Activated naive CD8-positive, alpha-beta T cell (primary cell): ENCODE data around the gene SLC6A13.
"Not testable (repeated sequence)": the region's sequence is repeated elsewhere in the genome, so short reads cannot be mapped to it uniquely, and the experiment has no call there.

Source experiments
- H3K27ac Mint-ChIP-seq: one replicate; pipeline ENCODE4 v1.8.0; 2021; ENCODE audit warnings: mixed read lengths
- H3K27me3 Mint-ChIP-seq: one replicate; pipeline ENCODE4 v1.8.0; 2021; ENCODE audit warnings: mixed read lengths
- H3K36me3 Mint-ChIP-seq: one replicate; pipeline ENCODE4 v1.8.0; 2021; ENCODE audit warnings: mixed read lengths
- H3K4me1 Mint-ChIP-seq: one replicate; pipeline ENCODE4 v1.8.0; 2021; ENCODE audit warnings: low read depth, mixed read lengths
- H3K4me3 Mint-ChIP-seq: one replicate; pipeline ENCODE4 v1.8.0; 2021; ENCODE audit warnings: mild to moderate bottlenecking, mixed read lengths
- H3K9me3 Mint-ChIP-seq: one replicate; pipeline ENCODE4 v1.8.0; 2021; ENCODE audit warnings: low read depth, mixed read lengths

The SLC6A13 gene

GRCh38 chr12:193261-193660 lies 69.4 kb downstream of the SLC6A13 start:
- H3K27me3 Mint-ChIP-seq = peaks cover 11% of the 10 kb centered on the region
- no peaks in the 10 kb centered on the region for H3K9me3 Mint-ChIP-seq
- no peaks in the 10 kb centered on the region for H3K36me3 Mint-ChIP-seq
- H3K4me3 Mint-ChIP-seq = no peak overlapping the region
- H3K27ac Mint-ChIP-seq = no peak overlapping the region
- peaks cover 1% of the 10 kb centered on the region for H3K4me1 Mint-ChIP-seq

- peaks cover 11% of the 10 kb centered on the region for H3K27me3 Mint-ChIP-seq
Measured at GRCh38 chr12:191541-191940, 71.1 kb downstream of the SLC6A13 start.

GRCh38 chr12:190881-191280 lies 71.8 kb downstream of the SLC6A13 start:
- Mint-ChIP-seq H3K27ac (no peak overlapping the region), H3K4me3 (no peak overlapping the region), H3K4me1 (peaks cover 1% of the 10 kb centered on the region), H3K36me3 (no peaks in the 10 kb centered on the region), H3K9me3 (no peaks in the 10 kb centered on the region), H3K27me3 (peaks cover 11% of the 10 kb centered on the region)

More at GRCh38 chr12:191541-191940, 71.1 kb downstream of the SLC6A13 start:
- peaks cover 1% of the 10 kb centered on the region for H3K4me1 Mint-ChIP-seq
- no peak overlapping the region for H3K27ac Mint-ChIP-seq
- H3K9me3 Mint-ChIP-seq = no peaks in the 10 kb centered on the region
- H3K4me3 Mint-ChIP-seq = no peak overlapping the region
- no peaks in the 10 kb centered on the region for H3K36me3 Mint-ChIP-seq

DNA sequence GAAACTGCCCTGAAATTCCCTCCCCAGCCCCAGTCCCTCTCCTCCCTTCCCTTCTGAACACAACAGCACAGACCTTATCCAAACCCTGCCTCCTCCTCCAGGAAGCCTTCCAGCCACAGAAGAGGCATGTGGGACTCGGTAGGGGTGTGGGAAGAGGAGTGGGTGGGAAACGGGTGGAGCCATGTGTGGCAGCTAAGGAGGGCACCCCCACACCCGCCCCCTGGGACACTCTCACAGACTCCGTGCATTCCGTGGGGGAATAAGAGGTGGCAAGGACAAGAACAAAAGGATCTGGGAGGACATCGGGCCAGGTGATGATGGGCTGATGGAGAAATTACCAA lies 73.0 kb downstream of the SLC6A13 start:
- H3K36me3 Mint-ChIP-seq = no peaks in the 10 kb centered on the region
- H3K4me1 Mint-ChIP-seq = peaks cover 1% of the 10 kb centered on the region
- H3K27ac Mint-ChIP-seq = no peak overlapping the region
- peaks cover 13% of the 10 kb centered on the region for H3K27me3 Mint-ChIP-seq
- H3K4me3 Mint-ChIP-seq = no peak overlapping the region
- H3K9me3 Mint-ChIP-seq = no peaks in the 10 kb centered on the region

- peaks cover 1% of the 10 kb centered on the region for H3K4me1 Mint-ChIP-seq
- no peak overlapping the region for H3K27ac Mint-ChIP-seq
- no peaks in the 10 kb centered on the region for H3K9me3 Mint-ChIP-seq
- peaks cover 13% of the 10 kb centered on the region for H3K27me3 Mint-ChIP-seq
- no peaks in the 10 kb centered on the region for H3K36me3 Mint-ChIP-seq
- H3K4me3 Mint-ChIP-seq = peak overlapping the region; percentile 82
Measured at GRCh38 chr12:188910-189621, 73.6 kb downstream of the SLC6A13 start.

DNA sequence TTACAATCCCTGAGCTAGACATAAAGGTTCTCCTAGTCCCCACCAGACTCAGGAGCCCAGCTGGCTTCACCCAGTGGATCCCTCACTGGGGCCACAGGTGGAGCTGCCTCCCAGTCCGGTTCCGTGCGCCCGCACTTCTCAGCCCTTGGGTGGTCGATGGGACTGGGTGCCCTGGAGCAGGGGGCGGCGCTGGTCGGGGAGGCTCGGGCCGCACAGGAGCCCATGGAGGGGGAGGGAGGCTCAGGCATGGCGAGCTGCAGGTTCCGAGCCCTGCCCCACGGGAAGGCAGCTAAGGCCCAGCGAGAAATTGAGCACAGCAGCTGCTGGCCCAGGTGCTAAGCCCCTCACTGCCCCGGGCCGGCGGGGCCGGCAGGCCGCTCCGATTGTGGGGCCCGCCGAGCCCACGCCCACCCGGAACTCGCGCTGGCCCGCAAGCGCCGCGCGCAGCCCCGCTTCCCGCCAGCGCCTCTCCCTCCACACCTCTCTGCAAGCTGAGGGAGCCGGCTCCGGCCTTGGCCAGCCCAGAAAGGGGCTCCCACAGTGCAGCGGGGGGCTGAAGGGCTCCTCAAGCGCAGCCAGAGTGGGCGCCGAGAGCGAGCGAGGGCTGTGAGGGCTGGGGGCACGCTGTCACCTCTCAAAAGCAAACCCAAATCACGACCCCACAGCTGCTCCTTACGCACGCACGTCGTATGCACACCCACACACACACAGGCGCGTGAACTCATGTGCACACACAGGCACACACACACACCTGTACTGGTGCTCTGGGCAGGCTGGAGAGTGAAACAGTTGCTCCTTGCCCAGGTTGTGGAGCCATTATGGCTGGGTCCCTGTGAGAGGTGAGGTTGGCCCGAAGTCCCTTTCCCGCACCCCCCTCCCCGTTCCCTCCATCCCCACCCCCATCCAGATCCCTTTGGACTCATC lies 74.4 kb downstream of the SLC6A13 start:
- not testable (repeated sequence) for H3K4me1 Mint-ChIP-seq, H3K27ac Mint-ChIP-seq, H3K36me3 Mint-ChIP-seq, H3K9me3 Mint-ChIP-seq
- peaks cover 13% of the 10 kb centered on the region for H3K27me3 Mint-ChIP-seq
- peak overlapping the region; percentile 82 for H3K4me3 Mint-ChIP-seq

DNA sequence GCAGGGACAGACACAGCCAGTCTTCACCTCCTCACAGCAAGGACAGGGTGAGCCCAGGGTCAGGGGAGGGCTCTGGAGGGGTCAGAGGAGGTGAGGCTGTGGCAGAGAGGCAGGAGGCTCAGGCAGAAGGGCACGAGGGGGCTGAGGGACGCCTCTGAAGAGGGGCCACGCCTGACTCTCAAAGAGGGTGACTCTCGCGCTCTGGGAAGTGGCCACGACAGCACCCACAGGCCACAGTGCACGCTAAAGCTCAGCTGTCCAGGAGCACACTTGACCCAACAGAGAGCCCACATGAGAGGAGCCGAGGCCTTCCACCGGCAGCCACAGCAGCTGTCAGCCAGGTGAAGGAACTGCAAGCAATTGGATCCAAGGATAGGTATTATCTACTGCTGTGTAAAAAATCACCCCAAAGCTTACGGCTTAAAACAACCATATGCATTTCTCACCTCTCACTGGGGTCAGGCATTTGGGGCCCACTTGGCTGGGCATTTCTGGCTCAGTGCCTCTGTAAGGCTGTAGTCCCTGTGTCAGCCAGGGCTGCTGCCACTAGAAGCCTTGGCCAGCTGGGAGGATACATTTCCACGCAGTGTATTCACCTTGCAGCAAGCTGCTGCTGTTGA lies 76.5 kb downstream of the SLC6A13 start:
- Mint-ChIP-seq H3K4me1 (peaks cover 1% of the 10 kb centered on the region), H3K36me3 (no peaks in the 10 kb centered on the region)

DNA sequence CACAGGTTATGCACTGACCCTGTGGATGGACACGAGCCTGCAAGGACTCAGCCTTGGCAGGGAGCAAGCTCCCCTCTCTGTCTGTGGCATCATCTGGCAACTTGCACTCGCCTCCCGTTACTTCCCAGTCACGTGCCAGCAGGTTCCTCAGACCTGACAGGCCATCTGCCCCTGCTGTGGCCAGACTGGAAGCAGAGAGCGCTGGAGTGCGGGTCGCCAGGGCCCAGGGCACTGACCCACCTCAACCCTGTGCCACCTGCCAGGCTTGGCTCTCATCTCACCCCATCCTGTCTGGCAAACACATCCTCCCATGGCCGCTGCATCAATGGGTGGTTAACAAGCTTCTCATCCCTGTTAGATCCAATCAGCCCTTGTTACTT lies 77.1 kb downstream of the SLC6A13 start:
- peaks cover 9% of the 10 kb centered on the region for H3K27me3 Mint-ChIP-seq
- no peaks in the 10 kb centered on the region for H3K36me3 Mint-ChIP-seq
- no peak overlapping the region for H3K4me3 Mint-ChIP-seq
- H3K27ac Mint-ChIP-seq = no peak overlapping the region
- peaks cover 1% of the 10 kb centered on the region for H3K4me1 Mint-ChIP-seq
- H3K9me3 Mint-ChIP-seq = no peaks in the 10 kb centered on the region

More for the DNA sequence above, 76.5 kb downstream of the SLC6A13 start:
- H3K27me3 Mint-ChIP-seq = peaks cover 9% of the 10 kb centered on the region
- no peak overlapping the region for H3K4me3 Mint-ChIP-seq
- no peaks in the 10 kb centered on the region for H3K9me3 Mint-ChIP-seq
- no peak overlapping the region for H3K27ac Mint-ChIP-seq

DNA sequence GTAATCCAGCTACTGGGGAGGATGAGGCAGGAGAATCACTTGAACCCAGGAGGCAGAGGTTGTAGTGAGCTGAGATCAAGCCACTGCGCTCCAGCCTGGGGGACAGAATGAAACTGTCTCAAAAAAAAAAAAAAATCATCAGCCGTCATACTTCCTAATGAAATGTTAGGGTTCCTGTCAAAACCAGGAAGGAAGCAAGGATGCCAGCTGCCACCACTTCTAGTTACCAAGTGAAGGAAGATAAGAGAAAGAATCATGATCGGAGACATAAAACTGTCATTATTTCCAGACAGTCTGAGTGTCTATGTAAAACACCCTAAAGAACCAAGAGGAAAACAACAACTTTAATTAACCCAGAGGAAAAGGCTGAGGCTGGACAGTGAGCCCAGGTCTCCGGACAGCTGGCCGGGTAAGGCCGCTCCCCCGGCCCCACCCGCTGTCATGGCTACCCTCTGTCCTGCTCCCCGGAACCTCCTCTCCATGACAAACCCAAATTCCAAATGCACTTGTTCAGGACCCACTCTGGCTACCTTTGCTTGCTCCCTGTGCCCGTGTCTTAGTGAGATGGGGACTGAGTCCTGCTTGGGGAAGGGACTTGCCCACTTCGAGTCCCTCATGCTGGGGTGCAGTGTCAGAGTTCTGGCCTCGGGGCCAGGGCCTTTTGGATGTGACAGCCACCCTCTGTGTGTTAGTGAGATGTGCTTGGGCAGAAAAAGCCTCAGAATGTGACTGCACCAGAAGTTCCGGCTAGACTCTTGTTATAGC lies 77.6 kb downstream of the SLC6A13 start:
- H3K27me3 Mint-ChIP-seq = peaks cover 7% of the 10 kb centered on the region
- H3K4me3 Mint-ChIP-seq = no peak overlapping the region
- no peaks in the 10 kb centered on the region for H3K36me3 Mint-ChIP-seq
- H3K9me3 Mint-ChIP-seq = no peaks in the 10 kb centered on the region
- H3K27ac Mint-ChIP-seq = no peak overlapping the region
- H3K4me1 Mint-ChIP-seq = peaks cover 5% of the 10 kb centered on the region

- Mint-ChIP-seq H3K27me3 (peaks cover 7% of the 10 kb centered on the region), H3K27ac (no peak overlapping the region), H3K4me3 (no peak overlapping the region), H3K4me1 (peaks cover 3% of the 10 kb centered on the region), H3K36me3 (no peaks in the 10 kb centered on the region), H3K9me3 (no peaks in the 10 kb centered on the region)
Measured at GRCh38 chr12:182381-182892, 80.2 kb downstream of the SLC6A13 start.

DNA sequence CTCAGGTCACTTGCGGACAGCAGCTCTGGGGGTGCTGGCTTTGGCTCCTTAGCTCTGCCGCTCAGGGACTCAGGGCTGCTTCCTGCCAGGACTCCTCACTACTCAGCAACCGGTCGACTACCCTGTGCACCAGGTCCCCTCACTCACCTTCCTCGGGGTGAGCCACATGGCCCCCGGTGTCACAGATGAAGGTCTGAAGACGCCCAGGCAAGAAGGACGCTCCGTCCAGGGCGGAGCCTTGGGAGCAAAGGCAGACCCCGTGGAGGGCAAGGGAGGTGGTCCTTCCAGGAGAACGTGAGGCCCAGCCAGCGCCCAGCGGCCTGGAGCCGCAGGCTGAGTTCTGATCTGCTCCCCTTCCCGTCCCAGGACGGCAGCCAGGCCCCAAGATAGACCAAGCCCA lies 80.7 kb downstream of the SLC6A13 start:
- Mint-ChIP-seq H3K27me3 (peaks cover 7% of the 10 kb centered on the region), H3K4me3 (no peak overlapping the region), H3K36me3 (no peaks in the 10 kb centered on the region), H3K27ac (no peak overlapping the region), H3K4me1 (peaks cover 3% of the 10 kb centered on the region), H3K9me3 (no peaks in the 10 kb centered on the region)

DNA sequence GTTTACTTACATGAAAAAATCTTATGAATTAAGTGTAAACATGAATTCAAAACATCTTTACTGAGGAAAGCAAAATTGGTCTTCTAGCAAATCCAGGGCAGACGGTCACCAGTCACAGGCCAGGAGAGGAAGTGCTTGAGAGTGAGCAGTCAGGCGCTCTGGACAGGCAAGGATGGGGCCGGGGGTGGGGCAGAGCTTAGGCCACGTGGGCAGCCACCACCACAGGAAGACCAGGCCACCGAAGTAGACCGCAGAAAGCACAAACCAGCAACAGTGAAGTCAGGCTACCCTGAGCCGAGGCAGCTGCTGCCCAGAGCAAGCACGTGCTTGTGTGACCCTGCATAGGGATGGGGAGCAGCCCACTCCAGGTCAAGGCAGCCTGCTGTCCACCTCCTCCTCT lies 82.2 kb downstream of the SLC6A13 start:
- no peak overlapping the region for H3K27ac Mint-ChIP-seq
- H3K9me3 Mint-ChIP-seq = no peaks in the 10 kb centered on the region
- no peak overlapping the region for H3K4me3 Mint-ChIP-seq
- no peaks in the 10 kb centered on the region for H3K36me3 Mint-ChIP-seq
- H3K4me1 Mint-ChIP-seq = peaks cover 3% of the 10 kb centered on the region
- peaks cover 7% of the 10 kb centered on the region for H3K27me3 Mint-ChIP-seq

DNA sequence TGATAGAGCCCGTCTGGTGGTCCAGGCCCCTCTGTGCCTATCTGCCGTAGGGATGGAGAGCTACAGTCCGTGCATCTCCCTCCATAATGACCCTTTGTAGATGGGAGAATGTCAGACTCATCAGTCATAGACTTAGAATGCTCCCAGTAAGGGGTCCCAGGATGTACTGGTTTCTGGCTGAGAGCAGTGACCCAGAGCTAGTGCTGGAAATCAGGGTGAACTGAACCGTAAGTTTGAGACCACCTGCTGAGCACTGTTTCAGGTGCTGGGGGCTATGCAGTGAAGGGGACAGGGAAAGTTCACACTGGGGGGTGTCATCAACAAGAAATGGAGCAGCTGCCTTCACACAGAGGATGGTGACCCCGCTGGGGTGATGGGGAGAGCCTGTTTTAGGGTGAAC lies 82.8 kb downstream of the SLC6A13 start:
- peaks cover 3% of the 10 kb centered on the region for H3K4me1 Mint-ChIP-seq
- H3K27me3 Mint-ChIP-seq = peaks cover 6% of the 10 kb centered on the region
- H3K9me3 Mint-ChIP-seq = no peaks in the 10 kb centered on the region
- H3K4me3 Mint-ChIP-seq = no peak overlapping the region
- H3K27ac Mint-ChIP-seq = no peak overlapping the region
- no peaks in the 10 kb centered on the region for H3K36me3 Mint-ChIP-seq

GRCh38 chr12:179131-179884 lies 83.3 kb downstream of the SLC6A13 start:
- H3K27ac Mint-ChIP-seq = no peak overlapping the region
- H3K36me3 Mint-ChIP-seq = no peaks in the 10 kb centered on the region

More at GRCh38 chr12:179131-179884, 83.3 kb downstream of the SLC6A13 start:
- no peaks in the 10 kb centered on the region for H3K9me3 Mint-ChIP-seq
- peaks cover 4% of the 10 kb centered on the region for H3K27me3 Mint-ChIP-seq
- peaks cover 3% of the 10 kb centered on the region for H3K4me1 Mint-ChIP-seq
- no peak overlapping the region for H3K4me3 Mint-ChIP-seq
